Measurements from ENCODE around the gene GPR31.

Gene GPR31

GRCh38 chr6:167165858-167166471, 8.2 kb upstream of the GPR31 start:
- no peak for DNase-seq

- no peak for DNase-seq
Observed at GRCh38 chr6:167164261-167164660, 6.5 kb upstream of the GPR31 start.

GRCh38 chr6:167163476-167164011, 5.8 kb upstream of the GPR31 start:
- no peak for DNase-seq

DNA sequence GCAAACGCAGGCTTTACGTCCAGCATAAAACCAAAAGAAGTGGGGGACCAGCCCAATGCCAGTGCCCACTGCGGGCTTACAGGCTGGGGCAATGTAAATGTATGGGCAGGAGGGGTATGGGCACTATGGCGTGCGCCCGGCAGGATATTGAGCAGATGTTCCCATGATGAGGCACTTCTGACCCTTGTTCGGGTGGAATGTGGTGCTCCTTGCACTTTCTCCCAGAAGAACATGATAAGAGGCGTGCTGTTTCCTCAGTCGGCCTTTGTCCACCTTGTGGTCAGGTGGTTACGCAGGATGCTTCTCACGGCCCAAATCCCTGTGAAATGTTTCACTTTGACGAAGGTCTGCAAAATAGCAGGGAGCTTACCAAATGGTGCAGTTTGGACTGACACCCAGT, 4.8 kb upstream of the GPR31 start:
- DNase-seq = no peak

- no peak for DNase-seq
Observed at GRCh38 chr6:167161851-167162467, 4.2 kb upstream of the GPR31 start.

DNA sequence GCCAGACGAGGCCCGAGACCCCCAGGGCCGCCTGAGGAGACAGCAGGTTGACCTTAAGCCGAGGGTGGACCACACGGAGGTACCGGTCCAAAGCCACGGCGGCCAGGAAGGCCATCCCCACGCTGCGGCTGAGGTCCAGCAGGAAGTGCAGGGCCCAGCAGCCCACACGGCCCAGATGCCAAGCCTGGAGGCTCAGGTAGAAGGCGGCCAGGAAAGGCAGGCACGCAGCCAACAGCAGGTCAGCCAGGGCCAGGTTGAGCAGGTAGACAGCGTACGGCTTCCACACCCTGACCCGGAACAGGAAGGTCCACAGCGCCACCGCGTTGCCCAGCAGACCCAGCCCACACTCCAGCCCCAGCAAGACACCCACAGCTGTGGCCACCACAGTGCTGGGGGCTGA, 366 bp downstream of the GPR31 start:
- DNase-seq = no peak

DNA sequence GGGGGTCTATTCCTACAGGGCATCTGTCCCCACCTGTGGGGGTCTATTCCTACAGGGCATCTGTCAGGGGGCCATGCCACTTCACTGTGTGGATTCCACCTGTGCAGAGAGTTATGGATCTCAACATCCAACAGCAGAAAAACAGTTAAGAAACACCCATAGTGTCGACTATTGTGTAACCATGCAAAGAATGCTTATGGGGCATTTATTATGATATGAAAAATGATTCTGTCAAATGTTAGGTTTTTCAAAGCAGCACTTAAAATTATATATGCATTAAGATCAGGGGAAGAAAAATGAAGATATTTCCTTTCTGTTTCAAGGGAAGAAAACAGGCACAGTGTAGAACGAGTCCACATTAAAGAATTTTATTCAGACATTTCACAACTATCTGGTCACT, 2.9 kb downstream of the GPR31 start:
- no peak for DNase-seq

- no peak for DNase-seq
Observed at GRCh38 chr6:167154291-167154690, 3.5 kb downstream of the GPR31 start.

DNA sequence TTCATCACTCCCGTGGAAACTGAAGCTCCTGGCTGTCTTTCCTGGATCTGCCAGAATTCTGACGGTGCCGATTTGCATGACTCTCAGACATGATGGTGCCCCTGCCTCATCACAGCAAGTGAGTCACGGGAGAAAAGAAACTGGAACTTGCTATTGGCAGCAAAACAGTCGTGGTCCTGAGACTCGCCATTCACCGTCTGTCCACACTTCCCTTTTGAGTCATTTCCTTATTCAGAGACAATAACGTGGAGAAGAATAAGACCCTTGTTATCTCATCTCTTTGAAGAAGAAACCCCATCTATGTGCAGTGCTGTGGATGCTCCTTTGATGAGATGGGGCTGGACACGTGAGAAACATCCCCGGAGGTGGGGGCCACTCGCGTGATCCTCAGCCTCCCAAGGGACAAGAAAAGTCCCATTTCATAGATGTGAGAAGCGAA, 4.2 kb downstream of the GPR31 start:
- DNase-seq = no peak

GRCh38 chr6:167152862-167153261, 4.9 kb downstream of the GPR31 start:
- DNase-seq = no peak

GRCh38 chr6:167151648-167152047, 6.1 kb downstream of the GPR31 start:
- DNase-seq = no peak

DNA sequence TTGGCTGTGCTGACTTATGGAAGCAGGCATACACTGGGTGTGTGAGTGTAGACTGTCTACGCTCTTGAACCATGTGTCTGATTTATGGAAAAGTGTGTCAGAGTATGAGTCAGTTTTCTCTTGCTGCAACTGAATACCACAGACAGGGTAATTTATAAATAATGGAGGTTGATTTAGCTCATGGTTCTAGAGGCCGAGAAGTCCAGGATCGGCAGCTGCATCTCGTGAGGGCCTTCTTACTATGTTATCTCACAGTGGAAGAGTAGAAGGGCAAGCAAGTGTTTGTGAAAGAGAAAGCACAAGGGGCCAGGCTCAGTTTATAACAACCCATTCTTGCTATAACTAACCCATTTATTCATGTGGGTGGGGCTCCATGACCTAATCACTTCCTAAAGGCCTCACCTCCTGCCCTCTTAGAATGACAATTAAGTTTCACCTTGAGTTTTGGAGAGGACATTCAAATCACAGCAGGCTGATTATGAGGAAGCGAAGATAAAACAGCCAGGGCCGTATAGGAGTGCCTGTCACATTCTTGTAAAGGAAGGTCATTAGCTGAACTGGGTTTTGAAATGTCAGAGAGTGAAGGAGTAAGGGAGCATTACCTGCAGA, 6.7 kb downstream of the GPR31 start:
- no peak for DNase-seq

DNA sequence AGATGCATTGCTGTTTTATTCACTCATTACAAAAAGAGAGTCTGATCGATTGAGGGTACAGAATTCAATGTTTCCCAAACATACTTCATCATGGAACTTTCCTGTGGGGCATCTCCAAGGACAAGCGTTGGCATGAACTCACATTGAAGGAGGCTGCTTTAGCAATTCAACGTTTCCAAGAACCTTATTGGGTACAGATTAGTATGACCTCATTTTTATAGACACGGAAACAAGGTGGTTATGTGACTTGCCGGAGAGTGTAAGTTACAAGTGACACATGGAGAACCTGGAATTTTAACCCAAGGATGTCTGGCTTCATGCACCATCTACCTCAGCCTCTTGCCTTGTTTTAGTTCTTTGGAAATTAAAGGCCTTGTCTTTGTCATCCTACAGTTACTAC, 8.8 kb downstream of the GPR31 start:
- no peak for DNase-seq

GRCh38 chr6:167148021-167148420, 9.8 kb downstream of the GPR31 start:
- DNase-seq = no peak

GRCh38 chr6:167146977-167147376, 10.8 kb downstream of the GPR31 start:
- DNase-seq = no peak

- DNase-seq = no peak
Observed at GRCh38 chr6:167146135-167146534, 11.6 kb downstream of the GPR31 start.

DNA sequence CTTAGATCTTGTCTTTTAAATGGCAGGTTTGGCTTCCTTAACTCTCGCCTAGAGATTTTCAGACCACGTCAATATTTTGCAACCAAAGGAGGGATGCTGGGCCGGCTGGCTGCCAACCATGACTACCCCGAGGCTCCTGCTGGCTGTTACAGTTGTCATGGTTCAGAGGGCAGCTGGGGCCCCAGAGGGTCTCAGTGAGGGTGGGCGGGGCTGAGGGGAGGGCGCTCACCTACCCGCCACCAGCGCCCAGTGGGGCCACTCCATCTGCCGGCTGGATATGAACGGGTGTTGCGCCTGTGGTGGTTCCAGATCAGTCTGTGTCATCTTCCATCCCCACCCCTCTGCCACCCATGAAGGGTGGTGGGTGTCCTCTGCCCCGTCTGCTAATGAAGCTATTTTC, 12.3 kb downstream of the GPR31 start:
- no peak for DNase-seq

- no peak for DNase-seq
Observed at GRCh38 chr6:167143041-167143440, 14.7 kb downstream of the GPR31 start.

DNA sequence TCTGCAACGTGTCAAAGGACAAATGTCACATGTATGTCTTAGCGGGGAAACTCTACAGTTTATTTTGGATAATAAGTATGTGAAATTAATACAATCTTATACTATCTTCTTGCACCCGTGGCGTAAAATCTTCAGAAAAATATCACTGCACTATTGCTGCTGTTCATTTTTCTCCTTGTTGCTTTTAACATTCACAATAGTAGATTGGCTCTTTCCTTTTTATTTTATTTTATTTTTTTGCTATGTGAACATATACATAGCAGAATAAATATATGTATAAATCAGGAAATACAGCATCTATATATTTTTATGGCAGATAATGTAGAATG, 15.4 kb downstream of the GPR31 start:
- no peak for DNase-seq

DNA sequence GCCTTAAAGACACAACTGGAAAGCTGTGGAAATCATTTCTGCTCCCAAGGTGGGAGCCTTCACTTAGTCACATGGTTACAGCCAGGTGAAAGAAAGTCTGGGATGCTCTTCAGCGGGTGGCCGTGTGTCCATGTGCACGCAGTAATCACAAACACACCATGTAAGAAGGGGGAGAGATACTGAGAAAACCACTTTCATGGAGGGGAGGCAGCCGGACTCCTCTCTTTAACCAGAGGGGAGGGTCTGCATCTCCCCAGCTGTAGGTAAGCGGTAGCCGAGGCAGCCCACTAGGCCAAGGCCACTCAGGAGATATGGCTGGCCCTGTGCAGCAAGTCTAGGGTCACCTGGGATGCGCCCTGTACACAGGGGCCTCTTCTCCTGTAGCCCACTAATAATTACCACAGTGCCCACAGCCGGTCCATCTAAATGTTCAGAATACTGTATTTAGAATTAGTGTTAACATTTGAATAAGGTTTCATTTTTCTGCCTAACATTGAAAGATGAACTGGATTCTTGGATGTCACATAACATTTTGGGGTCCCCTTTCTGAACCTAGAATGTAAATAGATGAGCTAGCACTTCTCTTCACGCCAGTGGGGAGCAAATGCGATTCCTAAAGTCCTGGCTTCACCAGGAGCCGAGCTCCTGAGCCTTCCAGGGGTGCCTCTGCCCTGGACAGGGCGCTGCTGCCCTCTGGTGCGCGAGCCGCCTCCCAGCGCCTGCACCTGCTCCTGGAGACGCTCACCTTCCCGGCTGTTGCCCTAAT, 15.9 kb downstream of the GPR31 start:
- DNase-seq = peak; percentile 65

GRCh38 chr6:167140589-167141474, 16.9 kb downstream of the GPR31 start:
- no peak for DNase-seq

DNA sequence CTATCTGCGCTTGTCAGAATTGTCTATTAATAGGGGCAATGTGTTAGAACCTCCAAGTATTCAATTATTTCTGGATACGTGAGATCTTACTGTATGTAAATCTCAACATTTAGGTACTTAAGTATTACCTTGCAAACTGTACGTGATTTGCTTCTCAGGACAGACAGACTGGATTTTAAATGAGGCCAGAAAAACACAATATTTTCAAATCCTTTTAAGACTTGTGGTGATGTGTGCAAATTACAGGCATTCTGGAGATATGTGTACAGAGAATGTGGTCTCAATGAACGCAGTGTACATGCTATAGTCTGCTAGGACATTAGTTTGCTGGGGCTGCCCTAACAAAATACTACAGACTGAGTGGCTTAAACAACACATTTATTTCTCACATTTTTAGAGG, 18.0 kb downstream of the GPR31 start:
- DNase-seq = no peak

DNA sequence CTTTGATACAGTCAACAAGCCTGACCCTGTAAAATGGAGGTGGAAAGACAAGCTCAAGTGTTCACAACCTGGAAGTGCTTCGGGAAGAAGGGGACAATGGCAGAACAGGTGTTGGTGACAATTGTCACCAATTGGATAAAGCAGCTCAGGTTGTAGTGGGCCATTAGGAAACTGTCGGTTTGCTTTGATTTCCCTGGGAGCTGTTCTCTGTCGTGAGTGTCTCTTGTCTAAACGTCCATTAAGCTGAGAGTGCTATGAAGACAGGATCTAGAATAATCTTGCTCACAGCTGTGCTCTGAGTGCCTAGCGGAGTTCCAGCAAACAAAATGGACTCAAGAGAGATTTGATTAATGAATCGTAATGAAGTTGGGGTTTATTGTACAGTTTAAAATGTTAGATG, 19.9 kb downstream of the GPR31 start:
- DNase-seq = no peak
